Tibial nerve (tissue), 4 donors: Measurements from ENCODE around the gene PRRX1. TPM values are rescaled to one million over a fixed set of nuclear protein-coding genes. Genes with fewer than 3 reads are reported as not detected.

ENCODE experiments used
- DNase-seq, 2 donors: peaks; one replicate each; pipeline ENCODE4 v3.0.0-alpha.2; 2019; ENCODE audit warnings: low spot score in 2 of 2
- H3K27ac ChIP-seq, 4 donors: fragments of 200-600 bp; sonication (generic) in 3 of 4; one replicate each; pipeline ENCODE4 v1.5.1; 2017 to 2019; ENCODE audit warnings: mild to moderate bottlenecking in 1 of 4
- H3K27me3 ChIP-seq, 2 donors: fragments of 200-600 bp; sonication (generic) in 1 of 2; one replicate each; pipeline versions ENCODE4 v1.5.1 to v1.6.0; 2017 to 2019
- H3K36me3 ChIP-seq, 3 donors: fragments of 200-600 bp; sonication (generic); one replicate each; pipeline ENCODE4 v1.5.1; 2018 to 2019
- H3K4me1 ChIP-seq, 4 donors: fragments of 200-600 bp; sonication (generic) in 3 of 4; one replicate each; pipeline ENCODE4 v1.5.1; 2017 to 2019
- H3K4me3 ChIP-seq, 4 donors: fragments of 200-600 bp; sonication (generic) in 3 of 4; one replicate each; pipeline ENCODE4 v1.5.1; 2017 to 2019; ENCODE audit warnings: mild to moderate bottlenecking in 1 of 4, moderate library complexity in 1 of 4
- H3K9me3 ChIP-seq, 4 donors: fragments of 200-600 bp; sonication (generic) in 3 of 4; one replicate each; pipeline ENCODE4 v1.5.1; 2017 to 2019
- CTCF ChIP-seq, 5 experiments: fragments of 200-600 bp in 3 of 5; fragments of 450-650 bp in 2 of 5; sonication (generic) in 3 of 5; IDR thresholded peaks; one replicate each; pipeline ENCODE4 v1.5.1; 2016 to 2019; ENCODE audit warnings: antibody characterized with exemption in 5 of 5, mild to moderate bottlenecking in 3 of 5, moderate library complexity in 2 of 5
- EP300 ChIP-seq, 2 donors: sonication (generic); formaldehyde crosslinking; IDR thresholded peaks; one replicate each; pipeline ENCODE4 v1.6.1; 2017; ENCODE audit warnings: antibody characterized with exemption in 2 of 2, mild to moderate bottlenecking in 1 of 2
- POLR2A ChIP-seq, 2 donors: fragments of 450-650 bp; IDR thresholded peaks; one replicate each; pipeline ENCODE4 v1.6.1; 2017; ENCODE audit warnings: antibody characterized with exemption in 2 of 2, mild to moderate bottlenecking in 2 of 2, moderate library complexity in 2 of 2
- WGBS, 2 donors: methylation state at CpG; one replicate each; pipeline ENCODE4 v1.1.5; 2018; 5-methylcytosine and 5-hydroxymethylcytosine counted together
- total RNA-seq, 4 donors: library from RNA; depleted of rRNA; stranded (reverse); fragments of >200 nt; gene quantifications; one replicate each; pipeline ENCODE4 v1.1.0, GENCODE V29; 2016

PRRX1 gene
- total RNA-seq, 4 donors from 2014 or later, result 55.5 to 97.5 (median 66.2) TPM

GRCh38 chr1:170727963-170728362 is 64.0 kb downstream of the PRRX1 start:
- Histone ChIP-seq H3K27ac (no peak overlapping the region), H3K4me3 (no peak overlapping the region), H3K36me3 (peaks cover 0 to 9% (median 0%) of the 10 kb centered on the region in 3 donors), H3K27me3 (no peaks in the 10 kb centered on the region), H3K4me1 (peaks cover 0 to 9% (median 0%) of the 10 kb centered on the region in 4 donors), H3K9me3 (peaks cover 0 to 5% (median 0%) of the 10 kb centered on the region in 4 donors)
- WGBS, 2 donors, result 71 to 77% methylated on average over 5 of the region's 5 CpGs
- DNase-seq, result no peak
- TF ChIP-seq CTCF (IDR thresholded peaks at IDR 0.05), result no peak
- no peak for TF ChIP-seq POLR2A (IDR thresholded peaks at IDR 0.05)
- TF ChIP-seq EP300 (IDR thresholded peaks at IDR 0.05), result no peak

- Histone ChIP-seq H3K27me3 (no peaks in the 10 kb centered on the region), H3K9me3 (peaks cover 0 to 2% (median 0%) of the 10 kb centered on the region in 4 donors), H3K27ac (peak overlapping the region in 2 of 4 donors; percentile 45 to 49), H3K4me1 (peaks cover 0 to 9% (median 0%) of the 10 kb centered on the region in 4 donors), H3K36me3 (no peaks in the 10 kb centered on the region), H3K4me3 (no peak overlapping the region)
- 57 to 63% methylated on average over 6 of the region's 6 CpGs for WGBS, 2 donors
- DNase-seq, result no peak
- TF ChIP-seq POLR2A (IDR thresholded peaks at IDR 0.05) (no peak), EP300 (IDR thresholded peaks at IDR 0.05) (peak in 1 of 2 donors; percentile 27)
These were observed 65.5 kb downstream of the PRRX1 start for GRCh38 chr1:170729225-170730002.

GRCh38 chr1:170730014-170730413 is 66.1 kb downstream of the PRRX1 start:
- Histone ChIP-seq H3K27ac (peak overlapping the region in 2 of 4 donors; percentile 25 to 45), H3K9me3 (no peaks in the 10 kb centered on the region), H3K4me1 (peaks cover 0 to 9% (median 0%) of the 10 kb centered on the region in 4 donors), H3K36me3 (no peaks in the 10 kb centered on the region), H3K27me3 (no peaks in the 10 kb centered on the region), H3K4me3 (no peak overlapping the region)
- 64 to 66% methylated on average over 6 of the region's 6 CpGs for WGBS, 2 donors
- DNase-seq, result no peak
- no peak for TF ChIP-seq CTCF (IDR thresholded peaks at IDR 0.05)
- no peak for TF ChIP-seq EP300 (IDR thresholded peaks at IDR 0.05)
- no peak for TF ChIP-seq POLR2A (IDR thresholded peaks at IDR 0.05)

- H3K27me3 ChIP-seq, result no peaks in the 10 kb centered on the region
- H3K4me1 ChIP-seq, result peaks cover 0 to 9% (median 0%) of the 10 kb centered on the region in 4 donors
- H3K27ac ChIP-seq, result peak overlapping the region in 2 of 4 donors; percentile 25 to 45
- no peaks in the 10 kb centered on the region for H3K9me3 ChIP-seq
- no peak overlapping the region for H3K4me3 ChIP-seq
- no peak for DNase-seq
- no peak for TF ChIP-seq POLR2A (IDR thresholded peaks at IDR 0.05)
- no peak for TF ChIP-seq EP300 (IDR thresholded peaks at IDR 0.05)
- TF ChIP-seq CTCF (IDR thresholded peaks at IDR 0.05), result no peak
- 86 to 90% methylated on average over 6 of the region's 6 CpGs for WGBS, 2 donors
- H3K36me3 ChIP-seq, result no peaks in the 10 kb centered on the region
These were observed 66.5 kb downstream of the PRRX1 start for GRCh38 chr1:170730438-170730837.

GRCh38 chr1:170731566-170732251 is 67.8 kb downstream of the PRRX1 start:
- Histone ChIP-seq H3K27ac (no peak overlapping the region), H3K9me3 (no peaks in the 10 kb centered on the region), H3K4me1 (peaks cover 0 to 9% (median 0%) of the 10 kb centered on the region in 4 donors), H3K27me3 (no peaks in the 10 kb centered on the region), H3K4me3 (no peak overlapping the region), H3K36me3 (peaks cover 0 to 4% (median 0%) of the 10 kb centered on the region in 3 donors)
- DNase-seq, result no peak
- TF ChIP-seq CTCF (IDR thresholded peaks at IDR 0.05) (no peak), POLR2A (IDR thresholded peaks at IDR 0.05) (no peak), EP300 (IDR thresholded peaks at IDR 0.05) (no peak)
- 76 to 82% methylated on average over 4 of the region's 4 CpGs for WGBS, 2 donors
